MM.1S (cell line): ENCODE measurements around the gene EMC7.

Source experiments
- CTCF ChIP-seq: fragments of 300-600 bp; sonication (generic); IDR thresholded peaks from 2 replicates; pipeline ENCODE4 v1.5.1; 2016; ENCODE audit warnings: antibody characterized with exemption, low read length, mixed read lengths
- EZH2 ChIP-seq: fragments of 300-600 bp; sonication (generic); optimal IDR thresholded peaks from 2 replicates; pipeline ENCODE3; 2017; ENCODE audit warnings: low read depth, mild to moderate bottlenecking, antibody characterized with exemption, low read length, mixed read lengths

DNA sequence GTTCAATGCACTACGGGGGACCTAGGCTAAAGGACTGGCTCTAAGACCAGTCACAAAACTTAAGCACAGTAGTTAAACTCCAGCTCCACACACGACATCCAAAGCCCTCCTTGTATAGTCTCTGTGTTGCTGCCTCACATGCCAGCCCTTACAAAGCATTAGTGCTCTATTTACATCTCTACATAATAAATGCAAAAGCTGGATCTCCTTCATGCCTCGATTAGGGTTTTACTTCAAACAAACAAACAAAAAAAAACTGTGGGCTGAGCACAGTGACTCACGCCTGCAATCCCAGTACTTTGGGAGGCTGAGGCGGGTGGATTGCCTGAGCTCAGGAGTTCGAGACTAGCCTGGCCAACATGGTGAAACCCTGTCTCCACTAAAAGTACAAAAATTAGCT is 9.8 kb upstream of the EMC7 start:
- no peak for TF ChIP-seq EZH2
- TF ChIP-seq CTCF = no peak
